GM19023 (cell line): ENCODE measurements around the gene FSTL4.
"Not testable (repeated sequence)": the region's sequence is repeated elsewhere in the genome, so short reads cannot be mapped to it uniquely, and the experiment has no call there.

ENCODE experiments used
- ATAC-seq: cut with Tn5 transposase; IDR thresholded peaks from one replicate; pipeline ENCODE4 v1.9.1; 2021; ENCODE audit warnings: mild to moderate bottlenecking, moderate library complexity; ENCODE audit not compliant: unreplicated experiment

The FSTL4 gene

DNA sequence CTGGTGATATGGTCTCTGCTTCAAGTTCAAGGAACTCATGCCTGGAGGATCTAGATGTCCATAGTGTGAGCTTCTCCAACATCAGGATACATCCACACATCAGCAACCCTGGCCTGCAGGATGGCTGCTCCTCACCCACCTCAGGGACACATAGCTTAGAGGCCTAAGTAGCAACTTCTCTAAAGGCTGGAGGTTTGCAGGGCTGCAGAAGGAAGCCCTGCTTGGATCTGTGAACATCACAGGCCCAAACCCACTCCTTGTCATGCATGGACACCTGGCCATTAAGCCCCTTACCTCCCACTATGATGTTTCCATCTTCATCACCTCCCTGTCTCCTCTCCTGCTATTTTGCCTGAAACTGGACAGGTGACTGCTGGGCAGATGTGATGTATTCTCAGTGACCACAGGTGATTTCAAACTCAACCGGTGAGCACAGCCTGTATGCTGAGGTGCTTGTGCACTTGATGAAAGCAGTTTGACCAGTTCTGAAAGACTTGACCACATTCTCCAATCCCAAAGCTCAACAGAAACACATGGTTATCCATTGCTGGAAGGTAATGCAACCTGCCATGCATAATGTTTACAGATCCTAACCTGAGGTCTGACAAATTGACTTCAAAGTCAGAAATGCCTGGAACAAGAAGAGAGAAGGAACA lies 205.2 kb downstream of the FSTL4 start:
- no peak for ATAC-seq

DNA sequence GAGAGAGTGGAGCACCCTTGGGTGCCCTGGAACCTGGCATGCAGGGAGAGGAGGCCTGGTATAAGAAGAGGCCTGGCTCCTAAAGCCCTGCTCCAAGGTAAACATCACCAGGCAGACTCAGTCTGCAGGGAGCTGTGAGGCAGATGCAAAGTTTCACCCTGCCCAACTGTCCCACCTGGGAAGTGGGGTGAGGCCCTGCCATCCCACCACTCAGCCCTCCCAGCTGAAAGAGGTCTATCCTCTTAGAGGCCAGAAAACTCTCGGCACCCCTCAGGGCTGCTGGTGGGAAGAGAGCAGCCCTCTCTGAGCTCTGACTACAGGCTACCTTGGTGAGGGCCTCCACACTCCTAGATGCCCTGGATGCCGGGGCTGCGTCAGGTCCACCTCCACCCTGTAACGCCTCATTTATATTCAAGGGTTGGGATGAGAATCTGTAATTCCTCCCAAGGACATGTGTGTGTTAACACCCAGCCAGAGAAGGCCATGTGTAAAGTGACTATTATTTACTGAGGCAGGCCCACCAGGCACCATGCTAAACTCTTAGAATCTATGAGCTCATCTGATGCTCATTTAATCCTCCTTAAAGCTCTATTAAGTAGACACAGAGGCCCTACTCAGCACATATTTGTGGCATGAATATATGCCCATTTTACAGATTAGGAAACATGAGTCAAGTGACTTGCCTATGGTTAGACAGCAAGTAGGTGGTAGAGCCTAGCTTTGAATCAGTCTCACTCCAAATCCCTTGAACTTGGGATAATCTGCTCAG lies 205.9 kb downstream of the FSTL4 start:
- no peak for ATAC-seq

DNA sequence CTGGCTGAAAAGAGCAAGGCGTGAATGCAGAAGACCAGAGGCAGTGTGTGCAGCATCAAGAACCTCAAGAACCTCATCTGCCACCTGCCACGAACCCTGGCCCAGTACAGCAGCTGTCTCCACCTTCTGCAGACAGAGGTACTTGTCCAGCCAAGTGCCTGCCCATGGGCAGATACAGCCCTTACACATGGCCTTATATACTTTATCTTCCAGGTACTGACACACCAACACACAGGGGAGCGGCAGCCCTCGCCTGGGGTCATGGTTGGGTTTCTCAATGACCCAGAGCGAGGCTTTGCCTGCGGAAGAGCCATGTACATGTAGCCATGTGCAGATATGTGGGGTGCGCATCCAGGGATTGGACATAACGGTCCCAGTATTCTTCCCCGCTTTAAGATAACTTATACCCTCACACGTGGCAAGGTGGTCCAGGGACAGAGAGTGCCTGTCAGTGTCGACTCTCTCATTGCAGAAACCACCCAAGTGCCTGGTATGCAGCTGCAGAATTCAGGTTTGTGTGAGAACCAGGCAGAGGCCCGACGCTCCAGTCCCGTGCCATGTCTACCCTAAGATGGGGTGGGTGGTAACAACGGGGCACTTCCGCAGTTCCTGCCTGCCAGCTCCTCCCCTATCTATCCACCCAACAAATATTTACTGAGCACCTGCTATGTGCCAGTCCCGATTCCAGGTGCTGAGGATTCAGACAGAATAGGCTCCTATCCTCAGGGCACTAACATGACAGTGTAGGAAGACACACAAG lies 206.9 kb downstream of the FSTL4 start:
- ATAC-seq, result no peak

DNA sequence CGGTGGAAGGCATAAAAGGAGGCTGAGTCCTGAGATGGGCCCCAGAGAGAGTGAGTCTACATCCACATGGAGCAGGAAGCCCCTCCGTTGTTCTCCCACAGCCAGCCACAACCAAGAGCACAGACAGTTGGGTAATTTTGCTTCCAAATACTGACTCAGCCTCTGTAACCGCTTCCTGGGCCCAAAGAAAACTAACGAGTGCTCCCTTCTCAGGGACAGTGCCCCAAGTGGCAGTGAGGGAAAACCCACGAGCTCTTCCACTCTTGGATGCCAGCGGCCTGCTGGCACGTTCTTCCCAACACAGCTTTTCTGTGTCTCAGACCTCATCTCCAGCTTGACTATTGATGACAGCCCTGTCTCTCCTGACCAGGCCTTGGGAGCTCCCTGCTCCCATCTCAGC lies 207.6 kb downstream of the FSTL4 start:
- no peak for ATAC-seq

DNA sequence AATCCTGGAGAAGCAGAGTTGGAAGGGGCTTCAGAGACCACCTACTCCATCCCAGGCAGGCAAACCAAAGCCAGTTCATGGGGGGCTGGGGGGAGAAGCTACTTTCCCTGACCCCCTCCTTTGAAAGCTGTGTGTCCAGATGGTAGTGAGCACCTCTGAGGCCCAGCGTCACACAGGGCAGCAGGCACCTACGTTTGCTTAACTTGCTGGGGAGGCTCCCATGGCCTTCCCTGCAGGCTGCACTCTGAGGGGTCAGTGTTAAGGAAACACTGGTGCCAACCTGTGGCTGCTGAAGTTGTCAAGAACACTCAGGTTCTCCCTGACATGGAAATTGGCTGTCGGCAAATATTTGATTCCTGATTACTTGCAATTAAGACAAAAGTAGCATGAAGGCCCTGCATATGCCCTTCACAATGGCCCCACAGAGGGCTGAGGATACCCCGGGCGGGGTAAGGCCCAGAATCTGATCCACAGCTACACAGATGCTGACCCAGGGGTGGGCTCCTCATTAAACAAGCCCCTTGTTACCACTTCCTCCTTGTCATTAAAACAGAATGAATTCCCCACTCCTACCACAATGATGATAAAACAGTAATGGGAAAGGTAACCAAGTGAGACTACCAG lies 208.5 kb downstream of the FSTL4 start:
- ATAC-seq, result no peak

DNA sequence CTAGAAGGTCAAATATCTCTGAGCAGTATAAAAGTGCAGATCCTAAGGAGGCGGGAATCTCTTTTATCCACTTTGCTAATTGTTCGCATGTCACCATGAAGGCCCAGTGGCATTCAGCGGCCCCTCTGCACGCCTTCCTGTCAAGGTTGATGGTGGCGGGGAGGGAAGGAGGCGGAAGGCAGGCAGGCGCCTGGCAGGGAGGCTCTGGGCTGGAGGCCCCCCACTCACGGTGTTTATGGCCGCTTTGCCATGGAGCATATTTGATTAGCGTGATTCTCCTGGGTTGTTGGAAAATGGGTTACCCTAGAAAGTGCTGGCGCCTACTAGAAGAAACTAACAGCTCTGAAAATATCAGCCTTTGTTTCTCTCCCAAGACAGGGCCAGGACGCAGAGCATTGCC lies 209.6 kb downstream of the FSTL4 start:
- no peak for ATAC-seq

DNA sequence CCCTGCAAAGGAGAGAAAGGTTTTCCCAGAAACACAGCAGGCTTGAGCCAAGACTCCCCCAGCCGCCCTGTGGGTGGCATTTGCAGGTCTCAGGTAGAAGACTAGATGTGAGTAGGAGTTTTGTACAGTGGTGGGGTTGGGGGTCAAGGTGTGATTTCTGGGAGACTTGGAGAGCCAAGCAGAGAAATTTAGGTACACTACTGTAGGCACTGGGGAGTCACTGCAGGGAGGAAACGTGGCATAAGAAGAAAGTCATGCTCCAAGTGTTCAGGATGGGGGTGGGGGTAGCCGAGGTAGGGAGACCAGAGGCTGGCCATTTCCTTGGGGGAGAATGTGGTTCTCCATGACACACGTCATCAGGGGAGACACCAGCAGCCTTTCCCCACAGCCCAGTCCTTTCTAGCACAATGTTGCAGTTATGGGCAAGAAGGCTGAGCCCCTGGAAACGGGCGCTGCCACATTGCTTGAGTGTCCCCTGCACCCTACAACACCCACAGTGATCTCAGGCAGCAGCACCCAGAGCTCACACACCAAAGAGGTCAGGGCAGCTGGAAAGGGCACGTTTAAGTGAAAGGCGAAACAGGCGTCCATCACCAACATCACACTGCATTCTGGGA lies 210.5 kb downstream of the FSTL4 start:
- ATAC-seq, result no peak

DNA sequence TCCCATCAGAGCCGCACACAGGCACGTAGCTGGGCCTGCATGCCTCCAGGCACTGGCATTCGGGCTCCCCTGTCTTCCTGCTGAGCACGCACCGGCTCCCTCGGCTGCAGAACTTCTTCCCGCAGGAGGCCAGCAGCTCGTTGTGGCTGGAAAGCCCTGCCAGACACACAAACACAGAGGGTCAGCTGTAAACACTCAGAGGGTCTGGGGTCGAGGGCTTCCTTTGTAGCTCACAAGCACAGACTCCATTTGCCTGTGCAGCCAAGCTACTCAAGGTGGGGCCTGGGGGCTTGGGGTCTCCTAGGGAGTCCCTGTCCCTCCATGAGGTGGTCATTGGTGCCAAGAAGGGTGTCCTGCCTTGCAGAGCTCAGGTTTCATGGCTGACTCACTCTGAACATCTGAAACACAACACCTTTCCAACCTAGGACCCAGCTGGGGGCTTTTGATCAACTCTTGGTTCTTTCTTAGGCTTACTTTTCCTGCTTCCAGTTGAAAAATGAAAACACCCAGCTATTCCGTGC lies 211.4 kb downstream of the FSTL4 start:
- ATAC-seq, result no peak

DNA sequence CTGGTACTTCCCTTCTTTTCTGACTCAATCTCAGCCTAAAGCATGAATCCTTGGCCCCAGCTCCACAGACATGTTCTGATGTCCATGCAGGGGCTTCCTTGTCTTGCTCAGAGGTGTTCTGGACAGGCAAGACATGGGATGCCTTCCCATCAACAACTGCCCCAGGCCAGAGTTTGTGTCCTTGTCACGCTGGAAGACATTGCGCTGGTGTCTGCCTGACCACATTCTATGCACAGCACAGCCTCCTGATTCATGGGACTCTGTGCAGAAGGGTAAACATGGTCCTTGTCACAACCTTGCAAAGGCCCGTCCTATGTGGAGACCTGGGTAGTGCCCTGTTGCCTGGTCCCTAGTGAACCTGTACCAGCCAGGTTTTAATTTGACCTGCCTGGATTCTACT lies 212.2 kb downstream of the FSTL4 start:
- no peak for ATAC-seq

DNA sequence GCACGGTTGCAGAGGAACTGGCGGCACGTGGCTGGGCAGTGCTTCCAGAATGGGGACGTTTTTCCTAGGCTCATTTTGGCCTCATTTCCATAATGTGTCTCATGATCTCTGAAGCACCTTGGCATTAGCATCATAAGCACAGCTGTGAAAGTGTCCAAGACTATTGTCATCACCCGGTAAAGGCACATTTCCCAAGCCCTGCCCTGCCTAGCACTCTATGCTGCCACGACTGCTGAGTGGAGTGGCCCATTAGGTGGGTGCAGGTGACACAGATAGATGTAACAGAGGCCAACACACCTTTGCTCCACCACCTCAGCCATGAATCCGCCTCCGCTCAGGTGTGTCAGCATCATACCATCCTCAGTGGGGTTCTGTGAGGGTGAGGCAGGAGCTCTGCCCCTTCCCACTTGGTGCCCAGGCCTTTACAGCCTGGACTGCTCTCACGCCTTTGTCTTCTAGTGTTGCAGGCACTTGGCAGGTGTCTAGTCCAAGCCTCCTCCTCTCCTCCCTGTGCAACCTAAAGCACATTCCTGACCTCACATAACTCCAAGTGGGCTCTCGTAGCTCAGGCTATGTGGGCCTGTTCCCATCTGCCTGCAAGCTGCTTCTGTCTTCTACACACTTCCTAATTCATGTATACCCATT lies 213.0 kb downstream of the FSTL4 start:
- no peak for ATAC-seq

DNA sequence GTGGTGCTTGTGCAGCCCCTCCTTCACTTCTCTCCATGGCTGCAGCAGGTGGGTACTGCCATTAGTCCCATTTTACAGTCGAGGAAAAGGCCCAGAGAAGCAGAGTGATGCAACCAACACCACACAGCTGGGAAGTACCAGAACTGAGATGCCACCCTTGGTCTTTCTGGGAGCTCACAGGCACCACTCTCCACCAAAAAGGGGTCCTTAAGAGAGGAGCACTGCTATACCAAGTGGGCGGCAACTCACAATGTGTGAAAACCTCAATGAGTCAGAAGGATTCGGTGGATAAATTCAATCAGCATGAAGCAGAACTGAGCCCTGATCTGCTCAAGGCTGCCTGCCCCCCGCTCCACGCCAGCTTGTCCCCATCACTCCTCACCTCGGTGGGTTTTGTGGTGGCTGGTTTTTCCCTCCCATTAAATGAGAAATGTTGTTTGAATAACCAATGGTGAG lies 213.7 kb downstream of the FSTL4 start:
- peak; percentile 44 for ATAC-seq

DNA sequence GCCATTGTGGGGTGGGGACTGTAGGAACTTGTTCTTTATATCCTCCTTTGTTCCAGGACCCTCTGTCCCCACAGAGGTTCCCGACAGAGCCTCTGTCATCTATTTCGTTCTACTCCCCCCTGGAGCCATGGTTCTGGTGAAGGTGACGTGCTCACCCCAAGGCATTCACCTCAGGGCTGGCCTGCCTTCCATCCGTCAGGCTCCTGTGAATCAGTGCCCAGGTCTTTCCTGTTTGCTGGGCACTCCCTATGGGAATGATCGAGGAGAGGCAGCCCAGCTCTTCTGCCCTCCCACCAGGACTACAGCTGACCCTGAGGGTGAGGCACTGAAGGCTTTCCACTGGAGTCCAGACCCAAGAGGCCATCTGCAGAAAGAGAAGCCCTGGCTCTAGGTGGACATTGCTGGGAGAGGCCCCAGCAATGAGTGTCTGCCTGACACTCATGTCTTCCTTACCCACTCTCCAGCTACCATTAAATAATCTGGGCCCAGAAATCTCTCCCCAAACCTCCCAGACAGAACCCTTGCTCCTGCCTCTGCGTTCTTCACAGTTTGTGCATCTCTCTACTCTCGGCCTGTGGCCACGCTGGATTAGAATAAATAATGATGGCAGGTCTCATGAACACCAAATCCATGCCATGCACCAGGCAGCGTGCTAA lies 214.2 kb downstream of the FSTL4 start:
- ATAC-seq, result no peak

DNA sequence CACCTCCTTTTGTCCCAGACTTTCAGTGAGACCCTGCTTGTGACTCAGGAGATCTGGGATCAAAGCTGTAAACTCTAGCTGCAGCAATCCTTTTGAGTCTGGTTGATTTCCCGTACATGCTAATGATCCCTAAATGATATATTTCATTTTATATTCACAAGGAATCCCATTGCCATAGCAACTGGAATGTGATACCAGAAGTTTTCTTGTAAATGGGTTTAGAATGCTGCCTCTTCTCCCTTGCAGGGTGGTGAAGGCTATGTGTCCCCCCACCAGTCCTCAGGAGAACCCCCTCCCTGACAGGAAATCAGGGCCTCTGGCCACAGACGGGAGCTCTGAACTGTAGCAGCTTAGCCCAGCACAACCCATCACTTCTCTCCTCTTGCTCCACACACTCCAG lies 215.0 kb downstream of the FSTL4 start:
- ATAC-seq, result no peak

DNA sequence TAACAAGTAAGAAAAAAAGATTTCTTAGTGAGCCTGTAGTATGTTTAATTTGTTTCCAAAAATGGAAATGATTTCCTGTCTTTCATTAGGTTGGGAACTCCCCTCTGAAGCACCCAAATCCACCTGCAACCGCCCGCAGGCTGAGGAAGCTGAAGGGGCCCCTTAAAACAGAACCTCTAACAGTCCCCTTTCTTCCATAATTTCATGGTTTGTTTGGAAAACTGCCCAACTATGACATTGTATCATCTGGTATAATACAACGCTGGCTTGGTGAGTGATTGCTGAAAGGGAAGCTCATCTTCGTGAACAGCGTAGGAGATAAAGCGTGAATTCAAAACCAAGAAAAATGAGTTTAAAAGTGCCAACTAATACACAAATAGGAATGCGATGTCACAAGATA lies 215.5 kb downstream of the FSTL4 start:
- no peak for ATAC-seq

DNA sequence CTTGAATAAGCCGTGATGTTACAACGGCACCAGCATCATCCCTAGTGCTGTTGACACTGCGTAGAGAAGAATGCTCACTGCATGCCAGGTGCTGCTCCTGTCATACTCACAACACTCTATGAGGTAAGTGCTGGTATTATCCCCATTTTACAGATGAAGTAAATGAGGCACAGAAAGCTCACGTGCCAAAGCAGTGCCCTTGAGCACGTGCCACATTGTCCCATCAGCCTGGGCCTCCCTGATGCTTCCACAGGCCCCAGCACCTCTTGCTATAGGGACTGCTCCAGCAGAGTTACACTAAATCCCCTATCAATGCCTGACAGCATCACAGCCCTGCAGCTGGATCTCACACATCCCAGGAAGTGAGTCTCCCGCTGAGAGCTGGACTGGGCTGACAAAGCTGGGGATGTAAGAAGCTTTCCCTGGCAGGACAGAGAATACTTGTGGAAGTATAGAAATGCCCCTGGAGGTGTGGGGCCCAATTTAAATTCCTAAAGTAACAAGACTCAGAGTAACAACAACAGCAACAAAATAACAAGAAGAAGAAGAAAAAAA lies 216.1 kb downstream of the FSTL4 start:
- ATAC-seq, result no peak

DNA sequence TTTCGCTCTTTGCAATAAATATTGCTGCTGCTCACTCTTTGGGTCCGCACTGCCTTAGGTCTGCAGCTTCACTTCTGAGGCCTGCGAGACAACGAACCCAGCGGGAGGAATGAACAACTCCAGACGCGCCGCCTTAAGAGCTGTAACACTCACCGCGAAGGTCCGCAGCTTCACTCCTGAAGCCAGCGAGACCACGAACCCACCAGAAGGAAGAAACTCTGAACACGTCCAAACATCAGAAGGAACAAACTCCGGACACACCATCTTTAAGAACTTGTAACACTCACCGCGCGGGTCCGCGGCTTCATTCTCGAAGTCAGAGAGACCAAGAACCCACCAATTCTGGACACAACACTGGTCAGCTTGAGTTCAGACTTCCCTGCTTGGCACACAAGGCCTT lies 217.1 kb downstream of the FSTL4 start:
- ATAC-seq, result not testable (repeated sequence)

DNA sequence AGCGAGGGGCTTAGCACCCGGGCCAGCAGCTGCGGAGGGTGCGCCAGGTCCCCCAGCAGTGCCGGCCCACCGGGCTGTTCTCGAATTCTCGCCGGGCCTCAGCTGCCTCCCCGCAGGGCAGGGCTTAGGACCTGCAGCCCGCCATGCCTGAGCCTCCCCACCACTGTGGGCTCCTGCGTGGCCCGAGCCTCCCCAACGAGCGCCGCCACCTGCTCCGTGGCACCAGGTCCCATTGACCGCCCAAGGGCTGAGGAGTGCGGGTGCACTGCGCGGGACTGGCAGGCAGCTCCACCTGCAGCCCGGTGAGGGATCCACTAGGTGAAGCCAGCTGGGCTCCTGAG lies 217.9 kb downstream of the FSTL4 start:
- ATAC-seq, result not testable (repeated sequence)

DNA sequence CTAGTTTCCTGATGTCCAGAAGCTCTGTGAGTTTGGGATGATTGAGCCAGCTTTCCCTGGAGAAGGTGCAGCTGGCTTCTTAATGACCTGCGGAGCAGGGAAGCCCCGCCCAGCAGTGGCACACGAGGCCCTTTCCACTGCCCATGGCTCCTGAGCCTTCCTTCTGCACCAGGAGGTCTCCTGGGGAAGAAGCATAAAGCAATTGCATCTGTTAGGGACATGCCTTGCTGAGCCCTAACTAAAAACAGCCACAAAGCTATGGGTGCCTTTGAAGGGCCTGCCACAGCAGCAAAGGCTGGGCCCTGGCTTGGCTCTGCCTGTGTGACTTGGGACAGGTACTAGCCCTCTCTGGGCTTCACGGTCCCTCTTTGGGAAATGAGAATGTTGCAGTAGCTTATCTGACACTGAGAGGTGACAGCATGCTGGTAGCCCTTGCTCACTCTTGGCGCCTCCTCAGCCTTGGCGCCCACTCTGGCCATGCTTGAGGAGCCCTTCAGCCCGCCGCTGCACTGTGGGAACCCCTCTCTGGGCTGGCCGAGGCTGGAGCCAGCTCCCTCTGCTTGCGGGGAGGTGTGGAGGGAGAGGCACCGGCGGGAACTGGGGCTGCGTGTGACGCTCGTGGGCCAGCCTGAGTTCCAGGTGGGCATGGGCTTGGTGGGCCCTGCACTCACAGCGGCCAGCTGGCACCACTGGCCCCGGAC lies 218.4 kb downstream of the FSTL4 start:
- no peak for ATAC-seq

DNA sequence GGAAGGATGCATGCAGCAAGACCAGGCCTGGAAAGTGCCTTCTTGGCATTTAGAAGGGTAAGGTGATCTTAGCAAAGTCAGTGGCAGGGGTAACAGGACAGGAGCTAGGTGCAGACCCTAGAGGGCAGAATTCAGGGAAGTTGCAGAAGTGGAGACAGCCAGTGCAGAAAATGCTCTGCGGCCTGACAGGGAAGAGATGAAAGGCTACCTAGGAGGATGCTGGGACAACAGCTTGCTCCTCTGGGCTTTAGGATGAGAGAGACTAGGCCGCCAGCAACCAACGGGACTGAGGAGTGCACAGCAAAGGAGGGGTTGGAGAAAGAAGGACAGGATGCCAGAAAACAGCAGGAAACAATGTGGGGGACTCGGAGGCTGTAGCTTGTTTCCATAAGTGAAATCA lies 219.9 kb downstream of the FSTL4 start:
- no peak for ATAC-seq
